SK-N-SH treated with all-trans-retinoic acid at 6 μM for 48 hours (cell line): ENCODE measurements around the gene TNK1.
"Not testable (repeated sequence)": the region's sequence is repeated elsewhere in the genome, so short reads cannot be mapped to it uniquely, and the experiment has no call there.

Source experiments
- ATAC-seq: fragments of 200-7000 bp; cut with Tn5 transposase; 3 replicates; pipeline ENCODE4 v1.9.1; 2020; ENCODE audit warnings: mild to moderate bottlenecking, moderate library complexity
- ARNTL ChIP-seq: fragments of 450-650 bp; formaldehyde crosslinking; IDR thresholded peaks from 2 replicates; pipeline ENCODE4 v1.5.0; 2020; ENCODE audit warnings: low read depth, mild to moderate bottlenecking, moderate library complexity, borderline replicate concordance
- BACH2 ChIP-seq: fragments of 250-450 bp; sonication (Bioruptor Pico); IDR thresholded peaks from 2 replicates; pipeline ENCODE4 v1.9.0; 2021; ENCODE audit warnings: mild to moderate bottlenecking, borderline replicate concordance
- GLIS3 ChIP-seq: fragments of 250-450 bp; sonication (Bioruptor Pico); IDR thresholded peaks from 2 replicates; pipeline ENCODE4 v1.5.0; 2020; ENCODE audit warnings: mild to moderate bottlenecking, moderate library complexity
- OSR1 ChIP-seq: fragments of 250-450 bp; sonication (Bioruptor Pico); IDR thresholded peaks from 2 replicates; pipeline ENCODE4 v1.8.0; 2022; ENCODE audit warnings: moderate library complexity, mild to moderate bottlenecking, inconsistent platforms
- PPARA ChIP-seq: fragments of 250-450 bp; sonication (Bioruptor Pico); IDR thresholded peaks from 2 replicates; pipeline ENCODE4 v1.5.0; 2020; ENCODE audit warnings: mild to moderate bottlenecking, borderline replicate concordance
- SNAI2 ChIP-seq: fragments of 250-450 bp; sonication (Bioruptor Pico); IDR thresholded peaks from 2 replicates; pipeline ENCODE4 v1.5.0; 2020; ENCODE audit warnings: mild to moderate bottlenecking, moderate library complexity
- TCF4 ChIP-seq: fragments of 250-450 bp; sonication (Bioruptor Pico); IDR thresholded peaks from 2 replicates; pipeline ENCODE4 v1.8.0; 2021; ENCODE audit warnings: mild to moderate bottlenecking, moderate library complexity, borderline replicate concordance
- TOX ChIP-seq: fragments of 250-450 bp; sonication (Bioruptor Pico); IDR thresholded peaks from 2 replicates; pipeline ENCODE4 v1.8.0; 2021; ENCODE audit warnings: mild to moderate bottlenecking, moderate library complexity, borderline replicate concordance
- ZC3H10 ChIP-seq: fragments of 250-450 bp; sonication (Bioruptor Pico); IDR thresholded peaks from 2 replicates; pipeline ENCODE4 v1.5.1; 2021; ENCODE audit warnings: mild to moderate bottlenecking, moderate library complexity
- ZFP3 ChIP-seq: fragments of 250-450 bp; sonication (Bioruptor Pico); IDR thresholded peaks from 2 replicates; pipeline ENCODE4 v1.5.0; 2020; ENCODE audit warnings: mild to moderate bottlenecking, moderate library complexity
- ZFP30 ChIP-seq: fragments of 450-650 bp; formaldehyde crosslinking; IDR thresholded peaks from 2 replicates; pipeline ENCODE4 v1.5.0; 2022; ENCODE audit warnings: mild to moderate bottlenecking, moderate library complexity
- ZNF565 ChIP-seq: fragments of 450-650 bp; formaldehyde crosslinking; conservative IDR thresholded peaks from 2 replicates; pipeline ENCODE4 v1.5.0; 2020; ENCODE audit warnings: low read depth, mild to moderate bottlenecking, moderate library complexity
- ZNF70 ChIP-seq: fragments of 450-650 bp; formaldehyde crosslinking; IDR thresholded peaks from 2 replicates; pipeline ENCODE4 v1.5.0; 2020; ENCODE audit warnings: mild to moderate bottlenecking, moderate library complexity
- ZNF8 ChIP-seq: fragments of 450-650 bp; formaldehyde crosslinking; IDR thresholded peaks from 2 replicates; pipeline ENCODE4 v1.5.0; 2020; ENCODE audit warnings: mild to moderate bottlenecking, moderate library complexity
- TF ChIP-seq, protein P1 (sequence below): fragments of 250-450 bp; sonication (Bioruptor Pico); IDR thresholded peaks from 2 replicates; pipeline ENCODE4 v1.5.1; 2020; ENCODE audit warnings: low read depth, mild to moderate bottlenecking, moderate library complexity
- TF ChIP-seq, protein P2 (sequence below): fragments of 250-450 bp; sonication (Bioruptor Pico); IDR thresholded peaks from 2 replicates; pipeline ENCODE4 v1.8.0; 2020; ENCODE audit warnings: mild to moderate bottlenecking, moderate library complexity, borderline replicate concordance
- TF ChIP-seq, protein P3 (sequence below): fragments of 250-450 bp; sonication (Bioruptor Pico); IDR thresholded peaks from 2 replicates; pipeline ENCODE4 v1.8.0; 2021; ENCODE audit warnings: low read depth, mild to moderate bottlenecking, moderate library complexity, borderline replicate concordance
- TF ChIP-seq, protein P4 (sequence below): fragments of 250-450 bp; sonication (Bioruptor Pico); IDR thresholded peaks from 2 replicates; pipeline ENCODE4 v1.5.1; 2021; ENCODE audit warnings: mild to moderate bottlenecking, moderate library complexity
- TF ChIP-seq, protein P5 (sequence below): fragments of 250-450 bp; sonication (Bioruptor Pico); IDR thresholded peaks from 2 replicates; pipeline ENCODE4 v1.5.0; 2020; ENCODE audit warnings: mild to moderate bottlenecking, moderate library complexity

TNK1 gene

DNA sequence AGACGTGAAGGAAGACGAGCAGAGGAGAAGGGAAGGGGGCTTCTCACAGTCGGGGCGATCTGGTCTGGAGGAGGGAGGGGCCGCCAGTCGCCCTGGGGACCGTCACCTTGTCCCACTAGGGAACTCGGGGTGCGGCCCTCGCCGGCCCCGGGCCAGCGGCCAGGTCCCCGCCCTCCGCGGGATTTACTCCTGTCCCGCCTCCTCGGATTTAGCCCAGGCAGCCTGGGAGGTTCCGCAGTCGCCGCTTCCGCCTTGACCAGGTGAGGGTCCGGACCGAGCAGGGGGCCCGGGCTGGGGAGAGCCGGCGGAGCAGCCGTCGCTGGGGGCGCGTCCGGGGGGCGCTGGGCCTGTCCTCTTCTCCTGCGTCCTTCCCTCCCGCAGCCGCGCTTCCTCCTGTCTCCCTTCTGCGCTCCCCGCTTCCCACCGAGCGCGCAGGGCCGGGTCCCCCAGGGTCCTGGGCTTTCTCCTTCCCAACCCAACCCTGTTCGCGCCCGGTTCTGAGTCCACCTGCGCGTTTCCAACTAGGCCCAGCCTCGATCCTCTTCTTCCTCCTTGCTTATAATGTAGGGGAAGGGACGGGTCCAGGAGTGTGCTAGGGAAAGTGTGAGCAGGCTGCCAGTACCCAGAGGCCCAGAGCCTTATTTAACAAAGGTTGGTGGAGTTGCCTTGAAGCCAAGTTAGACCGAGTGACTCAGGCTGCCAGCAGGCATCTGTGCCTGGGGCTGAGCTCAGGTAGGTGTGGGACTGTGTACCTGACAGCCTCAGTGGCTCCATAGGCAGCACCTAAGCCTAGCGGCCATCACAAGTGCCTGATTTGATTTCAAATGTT lies at the start of gene TNK1:
Gene TNK1 (plus strand): TSS at position 235 of the 829 bp plus-strand sequence. CDS start 1,838 bp downstream, outside the sequence.
- peak; percentile 12; the same call in 2 of the 3 replicates for ATAC-seq
- TF ChIP-seq ZNF70, result no peak
- TF ChIP-seq, protein P1, sequence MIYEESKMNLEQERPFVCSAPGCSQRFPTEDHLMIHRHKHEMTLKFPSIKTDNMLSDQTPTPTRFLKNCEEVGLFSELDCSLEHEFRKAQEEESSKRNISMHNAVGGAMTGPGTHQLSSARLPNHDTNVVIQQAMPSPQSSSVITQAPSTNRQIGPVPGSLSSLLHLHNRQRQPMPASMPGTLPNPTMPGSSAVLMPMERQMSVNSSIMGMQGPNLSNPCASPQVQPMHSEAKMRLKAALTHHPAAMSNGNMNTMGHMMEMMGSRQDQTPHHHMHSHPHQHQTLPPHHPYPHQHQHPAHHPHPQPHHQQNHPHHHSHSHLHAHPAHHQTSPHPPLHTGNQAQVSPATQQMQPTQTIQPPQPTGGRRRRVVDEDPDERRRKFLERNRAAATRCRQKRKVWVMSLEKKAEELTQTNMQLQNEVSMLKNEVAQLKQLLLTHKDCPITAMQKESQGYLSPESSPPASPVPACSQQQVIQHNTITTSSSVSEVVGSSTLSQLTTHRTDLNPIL (CRISPR knock-in tag), result no peak
- TF ChIP-seq, protein P2, sequence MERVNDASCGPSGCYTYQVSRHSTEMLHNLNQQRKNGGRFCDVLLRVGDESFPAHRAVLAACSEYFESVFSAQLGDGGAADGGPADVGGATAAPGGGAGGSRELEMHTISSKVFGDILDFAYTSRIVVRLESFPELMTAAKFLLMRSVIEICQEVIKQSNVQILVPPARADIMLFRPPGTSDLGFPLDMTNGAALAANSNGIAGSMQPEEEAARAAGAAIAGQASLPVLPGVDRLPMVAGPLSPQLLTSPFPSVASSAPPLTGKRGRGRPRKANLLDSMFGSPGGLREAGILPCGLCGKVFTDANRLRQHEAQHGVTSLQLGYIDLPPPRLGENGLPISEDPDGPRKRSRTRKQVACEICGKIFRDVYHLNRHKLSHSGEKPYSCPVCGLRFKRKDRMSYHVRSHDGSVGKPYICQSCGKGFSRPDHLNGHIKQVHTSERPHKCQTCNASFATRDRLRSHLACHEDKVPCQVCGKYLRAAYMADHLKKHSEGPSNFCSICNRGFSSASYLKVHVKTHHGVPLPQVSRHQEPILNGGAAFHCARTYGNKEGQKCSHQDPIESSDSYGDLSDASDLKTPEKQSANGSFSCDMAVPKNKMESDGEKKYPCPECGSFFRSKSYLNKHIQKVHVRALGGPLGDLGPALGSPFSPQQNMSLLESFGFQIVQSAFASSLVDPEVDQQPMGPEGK (CRISPR knock-in tag), result no peak
- TF ChIP-seq, all 23 proteins: peak for 0

DNA sequence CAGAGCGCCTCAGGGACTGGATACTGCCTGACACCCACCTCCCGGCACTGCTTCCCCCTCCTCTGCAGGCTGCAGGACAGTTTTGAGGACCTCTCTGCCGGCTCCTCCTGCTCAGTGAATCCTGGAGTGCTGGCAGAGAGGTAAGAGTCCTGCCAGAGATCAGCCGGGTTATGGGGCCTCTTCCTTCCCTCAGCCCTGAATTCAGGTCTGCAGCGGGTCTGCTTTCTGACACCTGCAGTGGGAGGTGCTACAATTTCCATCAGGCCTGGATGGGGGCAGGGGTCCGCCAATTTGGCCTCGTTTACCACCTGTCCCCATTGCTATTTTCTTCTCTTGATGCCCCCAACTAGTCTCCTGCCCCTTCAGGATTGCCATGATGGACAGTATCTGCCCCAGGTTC lies 48.8 kb upstream of the TNK1 start:
- TF ChIP-seq, protein P3, sequence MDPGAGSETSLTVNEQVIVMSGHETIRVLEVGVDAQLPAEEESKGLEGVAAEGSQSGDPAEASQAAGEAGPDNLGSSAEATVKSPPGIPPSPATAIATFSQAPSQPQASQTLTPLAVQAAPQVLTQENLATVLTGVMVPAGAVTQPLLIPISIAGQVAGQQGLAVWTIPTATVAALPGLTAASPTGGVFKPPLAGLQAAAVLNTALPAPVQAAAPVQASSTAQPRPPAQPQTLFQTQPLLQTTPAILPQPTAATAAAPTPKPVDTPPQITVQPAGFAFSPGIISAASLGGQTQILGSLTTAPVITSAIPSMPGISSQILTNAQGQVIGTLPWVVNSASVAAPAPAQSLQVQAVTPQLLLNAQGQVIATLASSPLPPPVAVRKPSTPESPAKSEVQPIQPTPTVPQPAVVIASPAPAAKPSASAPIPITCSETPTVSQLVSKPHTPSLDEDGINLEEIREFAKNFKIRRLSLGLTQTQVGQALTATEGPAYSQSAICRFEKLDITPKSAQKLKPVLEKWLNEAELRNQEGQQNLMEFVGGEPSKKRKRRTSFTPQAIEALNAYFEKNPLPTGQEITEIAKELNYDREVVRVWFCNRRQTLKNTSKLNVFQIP (CRISPR knock-in tag), result no peak
- no peak for TF ChIP-seq ARNTL (CRISPR knock-in tag)
- no peak for TF ChIP-seq PPARA
- TF ChIP-seq ZNF8 (CRISPR knock-in tag), result no peak
- TF ChIP-seq TCF4 (CRISPR knock-in tag), result no peak
- no peak for TF ChIP-seq ZNF70
- TF ChIP-seq TOX (CRISPR knock-in tag), result no peak
- TF ChIP-seq ZC3H10 (CRISPR knock-in tag), result no peak
- no peak for TF ChIP-seq GLIS3 (CRISPR knock-in tag)
- TF ChIP-seq OSR1 (CRISPR knock-in tag), result no peak
- no peak for TF ChIP-seq ZNF565 (CRISPR knock-in tag)
- TF ChIP-seq, protein P4, sequence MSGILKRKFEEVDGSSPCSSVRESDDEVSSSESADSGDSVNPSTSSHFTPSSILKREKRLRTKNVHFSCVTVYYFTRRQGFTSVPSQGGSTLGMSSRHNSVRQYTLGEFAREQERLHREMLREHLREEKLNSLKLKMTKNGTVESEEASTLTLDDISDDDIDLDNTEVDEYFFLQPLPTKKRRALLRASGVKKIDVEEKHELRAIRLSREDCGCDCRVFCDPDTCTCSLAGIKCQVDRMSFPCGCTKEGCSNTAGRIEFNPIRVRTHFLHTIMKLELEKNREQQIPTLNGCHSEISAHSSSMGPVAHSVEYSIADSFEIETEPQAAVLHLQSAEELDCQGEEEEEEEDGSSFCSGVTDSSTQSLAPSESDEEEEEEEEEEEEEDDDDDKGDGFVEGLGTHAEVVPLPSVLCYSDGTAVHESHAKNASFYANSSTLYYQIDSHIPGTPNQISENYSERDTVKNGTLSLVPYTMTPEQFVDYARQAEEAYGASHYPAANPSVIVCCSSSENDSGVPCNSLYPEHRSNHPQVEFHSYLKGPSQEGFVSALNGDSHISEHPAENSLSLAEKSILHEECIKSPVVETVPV (CRISPR knock-in tag), result no peak
- TF ChIP-seq, protein P2 (CRISPR knock-in tag), result no peak
- no peak for TF ChIP-seq BACH2 (CRISPR knock-in tag)
- no peak for TF ChIP-seq ZFP3
- no peak for TF ChIP-seq SNAI2 (CRISPR knock-in tag)
- no peak for TF ChIP-seq ZFP30 (CRISPR knock-in tag)
- ATAC-seq, result no peak

DNA sequence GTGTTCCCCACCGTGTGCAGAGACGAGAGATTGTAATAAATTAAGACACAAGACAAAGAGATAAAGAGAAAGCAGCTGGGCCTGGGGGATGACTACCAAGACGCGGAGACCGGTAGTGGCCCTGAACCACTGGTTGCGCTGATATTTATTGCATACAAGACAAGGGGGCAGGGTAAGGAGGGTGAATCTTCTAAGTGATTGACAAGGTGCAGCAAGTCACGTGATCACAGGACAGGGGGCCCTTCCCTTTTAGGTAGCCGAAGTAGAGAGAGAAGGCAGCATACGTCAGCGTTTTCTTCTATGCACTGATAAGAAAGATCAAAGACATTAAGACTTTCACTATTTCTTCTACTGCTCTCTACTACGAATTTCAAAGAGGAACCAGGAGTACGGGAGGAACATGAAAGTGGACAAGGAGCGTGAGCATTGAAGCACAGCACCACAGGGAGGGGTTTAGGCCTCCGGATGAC lies 48.3 kb upstream of the TNK1 start:
- ATAC-seq, result not testable (repeated sequence)

DNA sequence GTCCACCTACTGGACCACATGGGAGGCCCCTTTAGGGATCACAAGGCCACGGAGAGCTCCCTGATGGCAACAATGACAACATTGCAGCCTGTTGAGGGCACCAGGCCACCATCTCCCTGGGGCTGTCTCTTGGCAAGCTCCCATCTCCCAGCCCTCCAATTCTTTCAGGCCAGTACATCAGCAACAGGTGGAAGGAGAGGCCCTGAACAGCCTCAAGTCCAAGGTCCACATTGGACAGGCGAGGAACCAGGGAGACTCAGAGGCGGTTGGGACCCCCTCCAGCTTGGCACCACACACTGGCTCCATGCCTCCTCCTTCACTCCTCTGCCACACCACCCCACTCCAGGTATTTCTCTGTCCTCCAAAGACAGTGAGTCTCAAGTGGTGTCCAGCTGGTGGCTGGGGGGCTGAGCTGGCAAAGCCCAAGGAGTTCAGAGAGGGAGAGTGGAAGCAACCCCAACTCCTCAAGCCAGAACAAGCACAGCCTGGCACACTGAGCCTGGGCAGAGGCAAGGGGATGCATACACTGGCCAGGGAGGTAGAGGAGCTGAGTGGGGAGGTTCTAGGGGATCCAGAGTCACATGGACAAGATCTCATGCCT lies 45.9 kb upstream of the TNK1 start:
- ATAC-seq, result no peak
- TF ChIP-seq SNAI2 (CRISPR knock-in tag) (no peak), TCF4 (CRISPR knock-in tag) (no peak), TOX (CRISPR knock-in tag) (no peak), ZFP30 (CRISPR knock-in tag) (no peak), ZFP3 (no peak), ARNTL (CRISPR knock-in tag) (no peak), ZNF8 (CRISPR knock-in tag) (no peak), ZNF70 (no peak), ZNF565 (CRISPR knock-in tag) (no peak)
- TF ChIP-seq, protein P5, sequence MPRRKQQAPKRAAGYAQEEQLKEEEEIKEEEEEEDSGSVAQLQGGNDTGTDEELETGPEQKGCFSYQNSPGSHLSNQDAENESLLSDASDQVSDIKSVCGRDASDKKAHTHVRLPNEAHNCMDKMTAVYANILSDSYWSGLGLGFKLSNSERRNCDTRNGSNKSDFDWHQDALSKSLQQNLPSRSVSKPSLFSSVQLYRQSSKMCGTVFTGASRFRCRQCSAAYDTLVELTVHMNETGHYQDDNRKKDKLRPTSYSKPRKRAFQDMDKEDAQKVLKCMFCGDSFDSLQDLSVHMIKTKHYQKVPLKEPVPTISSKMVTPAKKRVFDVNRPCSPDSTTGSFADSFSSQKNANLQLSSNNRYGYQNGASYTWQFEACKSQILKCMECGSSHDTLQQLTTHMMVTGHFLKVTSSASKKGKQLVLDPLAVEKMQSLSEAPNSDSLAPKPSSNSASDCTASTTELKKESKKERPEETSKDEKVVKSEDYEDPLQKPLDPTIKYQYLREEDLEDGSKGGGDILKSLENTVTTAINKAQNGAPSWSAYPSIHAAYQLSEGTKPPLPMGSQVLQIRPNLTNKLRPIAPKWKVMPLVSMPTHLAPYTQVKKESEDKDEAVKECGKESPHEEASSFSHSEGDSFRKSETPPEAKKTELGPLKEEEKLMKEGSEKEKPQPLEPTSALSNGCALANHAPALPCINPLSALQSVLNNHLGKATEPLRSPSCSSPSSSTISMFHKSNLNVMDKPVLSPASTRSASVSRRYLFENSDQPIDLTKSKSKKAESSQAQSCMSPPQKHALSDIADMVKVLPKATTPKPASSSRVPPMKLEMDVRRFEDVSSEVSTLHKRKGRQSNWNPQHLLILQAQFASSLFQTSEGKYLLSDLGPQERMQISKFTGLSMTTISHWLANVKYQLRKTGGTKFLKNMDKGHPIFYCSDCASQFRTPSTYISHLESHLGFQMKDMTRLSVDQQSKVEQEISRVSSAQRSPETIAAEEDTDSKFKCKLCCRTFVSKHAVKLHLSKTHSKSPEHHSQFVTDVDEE (CRISPR knock-in tag), result no peak
- TF ChIP-seq, protein P4 (CRISPR knock-in tag), result no peak
